Stimulated activated CD4-positive, alpha-beta T cell treated with anti-CD3 and anti-CD28 coated beads, Interleukin-1b, Interleukin-23, amount 100 ng/mL, for 24 hours (primary cell): ENCODE measurements around the gene ITM2C.

Source experiments
- DNase-seq, 4 experiments: peaks; one replicate each; pipeline ENCODE4 v3.0.0-alpha.2; 2020; ENCODE audit warnings: low read depth in 4 of 4, low spot score in 1 of 4

ITM2C gene

DNA sequence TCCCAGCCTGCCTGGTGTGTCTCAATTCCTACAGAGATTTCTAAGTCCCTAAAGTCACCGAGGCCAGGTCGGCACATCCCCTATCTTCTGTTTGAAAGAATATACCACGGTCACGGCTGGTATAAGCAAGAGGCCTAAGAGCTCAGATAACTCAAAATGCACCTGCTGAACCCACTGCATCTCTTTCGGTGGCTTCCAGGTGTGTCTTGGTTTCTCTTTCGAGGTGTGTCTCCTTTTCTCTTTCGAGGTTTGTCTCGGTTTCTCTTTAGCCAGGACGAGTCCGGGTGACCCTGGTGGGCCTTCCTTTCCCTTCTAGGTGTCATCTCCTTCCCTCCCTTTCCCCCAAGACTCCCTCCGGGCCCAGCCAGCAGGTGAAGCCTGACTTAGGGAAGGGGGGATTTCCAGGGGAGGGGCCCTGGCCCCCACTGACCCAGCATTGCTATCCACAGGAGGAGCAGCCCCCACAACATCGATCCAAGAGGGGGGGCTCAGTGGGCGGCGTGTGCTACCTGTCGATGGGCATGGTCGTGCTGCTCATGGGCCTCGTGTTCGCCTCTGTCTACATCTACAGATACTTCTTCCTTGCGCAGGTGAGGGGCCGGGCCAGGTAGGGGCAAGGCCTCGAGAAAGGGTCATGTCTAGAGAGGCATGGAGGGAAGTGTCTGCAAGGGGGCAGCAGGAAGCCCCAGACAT is 8.4 kb downstream of the ITM2C start:
- no peak for DNase-seq

DNA sequence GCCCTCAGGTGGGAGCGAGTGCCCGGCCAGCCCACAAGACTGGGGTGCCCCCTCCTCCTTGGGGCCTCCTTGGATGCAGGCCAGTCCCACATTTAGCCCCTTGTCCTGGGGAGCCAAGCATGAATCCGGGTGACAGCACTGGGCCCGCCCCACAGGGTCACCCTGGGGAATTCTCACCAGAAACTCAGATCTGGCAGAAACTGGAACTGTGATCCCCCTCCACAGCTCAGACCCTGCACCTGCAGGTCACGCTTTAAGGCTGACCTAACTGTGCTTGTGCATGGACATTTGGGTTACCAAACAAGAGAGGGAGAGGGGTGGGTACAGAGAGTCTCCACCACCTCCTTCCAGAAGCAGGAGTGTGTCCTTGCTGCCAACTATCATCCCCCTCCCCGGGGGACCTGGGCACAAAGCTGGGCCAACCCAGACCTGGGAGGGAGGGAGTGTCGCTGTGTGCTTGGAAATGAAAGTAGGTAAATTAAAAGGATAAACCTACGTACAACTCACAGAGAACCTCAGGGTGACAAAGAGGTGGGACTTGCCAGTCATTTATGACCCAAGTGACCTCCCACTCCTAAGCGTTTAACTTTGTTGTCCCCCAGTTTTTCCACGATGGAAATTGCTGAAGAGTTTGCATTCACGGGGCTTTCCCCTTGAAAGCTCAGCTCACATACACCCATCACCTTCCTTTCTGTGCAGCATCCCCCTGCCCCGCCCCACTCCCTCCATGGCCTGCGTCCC is 9.1 kb downstream of the ITM2C start:
- DNase-seq = no peak

DNA sequence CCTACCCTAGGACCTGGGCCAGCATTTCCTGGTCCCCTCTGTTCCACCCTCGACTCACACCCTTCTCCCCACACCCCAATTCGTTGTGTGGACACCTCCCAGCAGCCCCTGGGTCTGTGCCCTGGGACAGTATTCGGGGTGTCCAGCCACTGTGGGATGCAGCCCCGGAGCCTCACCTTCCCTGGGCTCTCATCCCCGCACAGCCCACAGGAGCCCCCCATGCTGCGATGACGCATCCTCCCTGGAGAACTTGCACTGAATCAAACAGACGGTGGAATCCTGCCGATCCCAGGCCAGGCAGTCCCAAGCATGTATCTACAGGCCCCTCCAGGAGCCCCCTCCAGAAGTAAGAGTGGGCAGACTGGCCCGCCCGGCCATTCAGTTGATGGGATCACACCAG is 9.7 kb downstream of the ITM2C start:
- DNase-seq = no peak

DNA sequence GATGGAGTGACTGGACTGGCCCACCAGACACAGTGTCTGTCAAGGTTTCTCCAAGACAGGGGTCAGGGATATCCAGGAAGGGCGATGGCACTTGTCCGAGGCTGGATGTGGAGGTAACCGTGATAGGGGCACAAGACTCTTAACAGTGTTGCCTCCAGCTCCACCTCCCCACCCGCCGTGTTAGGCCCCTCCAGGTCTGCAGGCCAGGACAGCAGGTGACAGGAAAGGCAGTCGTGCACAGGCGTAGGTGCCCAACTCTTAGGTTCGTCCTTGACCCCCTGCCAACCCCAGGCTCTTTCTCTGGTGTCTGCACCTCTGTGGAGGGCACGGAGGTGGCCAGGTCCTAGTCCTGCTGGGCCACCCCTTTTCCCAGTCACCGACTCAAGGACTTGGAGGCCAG is 10.1 kb downstream of the ITM2C start:
- no peak for DNase-seq

DNA sequence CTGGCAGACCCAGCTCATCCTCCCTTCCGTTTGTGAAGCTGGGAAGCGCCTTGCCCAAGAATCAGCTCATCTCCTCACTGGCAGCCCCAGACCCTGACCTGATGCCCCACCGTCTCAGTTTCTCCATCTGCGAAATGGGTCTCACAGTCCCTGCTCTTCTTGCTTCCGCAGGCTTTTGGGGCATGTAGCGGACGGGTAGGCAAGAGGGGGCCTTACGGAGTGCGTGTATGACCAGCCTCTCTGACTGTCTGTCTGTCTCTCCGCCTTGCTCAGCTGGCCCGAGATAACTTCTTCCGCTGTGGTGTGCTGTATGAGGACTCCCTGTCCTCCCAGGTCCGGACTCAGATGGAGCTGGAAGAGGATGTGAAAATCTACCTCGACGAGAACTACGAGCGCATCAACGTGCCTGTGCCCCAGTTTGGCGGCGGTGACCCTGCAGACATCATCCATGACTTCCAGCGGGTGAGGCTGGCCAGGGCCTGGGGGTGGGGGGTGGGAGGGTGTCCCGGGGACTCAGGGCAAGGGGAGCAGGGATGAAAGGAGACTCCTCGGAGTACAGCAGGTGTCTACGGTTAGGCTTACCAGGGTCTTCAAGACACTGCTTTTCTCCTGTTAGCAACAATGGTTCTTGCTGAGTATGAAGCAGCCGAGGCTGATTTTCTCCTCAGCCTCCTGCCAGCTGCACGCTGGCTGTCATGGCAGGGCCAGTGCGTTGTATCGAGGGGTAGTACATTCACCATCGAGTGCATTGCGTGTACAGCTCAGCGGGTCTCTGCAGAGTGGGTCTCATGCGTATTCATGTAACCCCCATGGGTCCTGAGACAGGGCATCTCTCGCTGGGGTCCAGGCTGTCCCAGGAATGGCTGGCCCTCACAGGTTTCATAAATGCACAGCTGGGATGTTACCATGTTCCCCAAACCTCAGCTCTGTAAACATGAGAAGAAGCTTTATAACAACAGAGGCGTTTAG is 10.9 kb downstream of the ITM2C start:
- DNase-seq = no peak

DNA sequence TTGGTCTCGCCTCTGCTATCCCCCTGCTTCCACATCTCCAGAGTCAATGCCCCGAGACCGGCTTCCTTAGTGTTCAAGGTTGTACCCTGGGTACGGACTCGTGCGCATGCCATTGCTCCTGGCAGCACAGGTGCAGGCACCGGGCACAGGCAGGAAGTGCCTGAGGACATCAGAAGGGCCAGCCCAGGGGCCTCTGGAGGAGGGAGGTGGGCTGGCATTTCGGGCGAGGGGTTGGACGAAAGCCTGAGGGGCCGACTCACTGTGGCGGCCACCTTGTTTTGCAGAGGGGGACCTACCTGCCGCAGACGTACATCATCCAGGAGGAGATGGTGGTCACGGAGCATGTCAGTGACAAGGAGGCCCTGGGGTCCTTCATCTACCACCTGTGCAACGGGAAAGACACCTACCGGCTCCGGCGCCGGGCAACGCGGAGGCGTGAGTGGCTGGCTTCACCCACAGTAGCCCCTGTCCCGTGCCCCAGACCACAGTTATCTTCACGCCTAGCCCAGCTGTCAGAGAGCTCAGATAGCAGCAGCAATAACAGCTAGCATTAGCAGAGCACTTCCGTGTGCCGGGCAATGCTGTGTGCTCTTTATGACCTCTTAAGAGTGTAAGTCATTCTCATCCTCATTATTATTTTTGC is 12.5 kb downstream of the ITM2C start:
- no peak for DNase-seq

DNA sequence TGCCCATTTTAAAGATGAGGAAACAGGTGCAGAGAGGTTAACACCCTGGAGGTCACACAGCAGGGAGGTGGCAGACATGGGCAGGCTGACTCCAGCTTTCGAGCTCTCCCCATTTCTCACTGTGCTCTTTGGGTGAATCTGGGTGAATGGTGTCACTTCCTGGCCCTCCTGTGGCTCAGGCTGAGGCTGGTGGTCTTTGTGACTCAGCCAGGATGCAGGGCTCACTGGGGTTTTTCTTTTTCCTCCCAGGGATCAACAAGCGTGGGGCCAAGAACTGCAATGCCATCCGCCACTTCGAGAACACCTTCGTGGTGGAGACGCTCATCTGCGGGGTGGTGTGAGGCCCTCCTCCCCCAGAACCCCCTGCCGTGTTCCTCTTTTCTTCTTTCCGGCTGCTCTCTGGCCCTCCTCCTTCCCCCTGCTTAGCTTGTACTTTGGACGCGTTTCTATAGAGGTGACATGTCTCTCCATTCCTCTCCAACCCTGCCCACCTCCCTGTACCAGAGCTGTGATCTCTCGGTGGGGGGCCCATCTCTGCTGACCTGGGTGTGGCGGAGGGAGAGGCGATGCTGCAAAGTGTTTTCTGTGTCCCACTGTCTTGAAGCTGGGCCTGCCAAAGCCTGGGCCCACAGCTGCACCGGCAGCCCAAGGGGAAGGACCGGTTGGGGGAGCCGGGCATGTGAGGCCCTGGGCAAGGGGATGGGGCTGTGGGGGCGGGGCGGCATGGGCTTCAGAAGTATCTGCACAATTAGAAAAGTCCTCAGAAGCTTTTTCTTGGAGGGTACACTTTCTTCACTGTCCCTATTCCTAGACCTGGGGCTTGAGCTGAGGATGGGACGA is 13.2 kb downstream of the ITM2C start:
- no peak for DNase-seq

DNA sequence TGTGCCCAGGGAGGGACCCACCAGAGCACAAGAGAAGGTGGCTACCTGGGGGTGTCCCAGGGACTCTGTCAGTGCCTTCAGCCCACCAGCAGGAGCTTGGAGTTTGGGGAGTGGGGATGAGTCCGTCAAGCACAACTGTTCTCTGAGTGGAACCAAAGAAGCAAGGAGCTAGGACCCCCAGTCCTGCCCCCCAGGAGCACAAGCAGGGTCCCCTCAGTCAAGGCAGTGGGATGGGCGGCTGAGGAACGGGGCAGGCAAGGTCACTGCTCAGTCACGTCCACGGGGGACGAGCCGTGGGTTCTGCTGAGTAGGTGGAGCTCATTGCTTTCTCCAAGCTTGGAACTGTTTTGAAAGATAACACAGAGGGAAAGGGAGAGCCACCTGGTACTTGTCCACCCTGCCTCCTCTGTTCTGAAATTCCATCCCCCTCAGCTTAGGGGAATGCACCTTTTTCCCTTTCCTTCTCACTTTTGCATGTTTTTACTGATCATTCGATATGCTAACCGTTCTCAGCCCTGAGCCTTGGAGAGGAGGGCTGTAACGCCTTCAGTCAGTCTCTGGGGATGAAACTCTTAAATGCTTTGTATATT is 14.0 kb downstream of the ITM2C start:
- no peak for DNase-seq

DNA sequence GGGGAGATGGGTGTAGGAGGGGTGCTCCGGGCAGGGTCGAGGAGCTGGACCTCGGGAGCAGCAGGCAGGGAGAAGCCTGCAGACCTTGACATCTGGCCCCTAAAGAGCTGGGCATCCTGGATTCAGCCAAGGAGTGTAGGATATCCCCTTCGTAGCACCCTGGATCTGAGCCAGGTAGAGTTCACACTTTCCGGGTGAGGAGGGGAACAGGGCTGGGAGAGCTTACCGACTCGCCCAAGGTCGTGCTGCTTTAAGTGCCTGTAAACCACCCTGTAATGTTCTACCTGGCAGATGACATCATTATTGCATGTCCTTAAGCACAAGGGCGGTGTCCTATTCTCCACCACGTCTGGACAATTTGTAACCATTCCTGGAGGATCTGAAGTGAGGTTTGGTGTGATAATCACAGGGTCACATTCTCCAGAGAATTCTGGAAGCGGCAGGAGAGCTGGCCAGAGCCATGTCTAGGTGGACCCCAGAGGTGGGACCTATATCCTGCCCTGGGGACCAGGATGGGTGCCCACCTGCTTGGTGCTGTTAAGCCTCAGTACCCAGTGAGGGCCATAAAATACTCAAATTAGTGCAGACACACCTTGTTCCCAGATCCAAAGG is 14.6 kb downstream of the ITM2C start:
- DNase-seq = no peak

DNA sequence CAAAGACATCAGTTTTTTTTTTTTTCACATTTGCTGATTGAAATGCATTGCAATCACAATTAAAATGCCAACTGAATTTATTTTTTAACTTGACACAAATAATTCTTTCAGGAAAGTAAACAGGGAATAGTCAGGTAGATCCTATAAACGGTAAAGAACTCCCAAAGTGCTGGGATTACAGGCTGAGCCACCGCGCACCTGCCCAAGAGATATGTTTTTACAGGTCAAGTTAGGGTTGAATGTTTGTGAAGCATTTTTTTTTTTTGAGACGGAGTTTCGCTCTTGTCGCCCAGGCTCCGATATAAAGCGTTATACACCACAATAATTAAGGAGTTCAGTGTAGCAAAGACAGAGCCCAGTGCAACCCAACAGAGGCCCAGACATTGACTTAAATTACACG is 15.1 kb downstream of the ITM2C start:
- DNase-seq = no peak

DNA sequence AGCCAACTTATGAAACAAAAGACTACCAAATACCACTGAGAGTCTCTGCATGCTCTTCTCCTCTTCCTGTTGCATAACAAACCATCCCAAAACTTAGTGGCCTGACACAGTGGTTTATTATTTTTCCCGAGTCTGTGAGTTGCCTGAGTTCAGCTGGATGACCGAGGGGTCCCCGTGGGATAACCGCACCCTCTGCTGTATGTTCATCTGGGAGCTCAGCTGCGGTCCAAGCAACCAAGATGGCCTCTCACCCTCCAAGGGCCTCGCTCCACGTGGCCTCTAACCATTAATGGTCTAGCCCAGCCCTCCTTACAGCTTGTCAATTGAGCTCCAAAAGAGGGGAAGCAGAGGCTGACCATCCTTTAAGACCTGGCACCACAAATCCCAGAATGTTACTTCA is 17.1 kb downstream of the ITM2C start:
- DNase-seq = no peak

DNA sequence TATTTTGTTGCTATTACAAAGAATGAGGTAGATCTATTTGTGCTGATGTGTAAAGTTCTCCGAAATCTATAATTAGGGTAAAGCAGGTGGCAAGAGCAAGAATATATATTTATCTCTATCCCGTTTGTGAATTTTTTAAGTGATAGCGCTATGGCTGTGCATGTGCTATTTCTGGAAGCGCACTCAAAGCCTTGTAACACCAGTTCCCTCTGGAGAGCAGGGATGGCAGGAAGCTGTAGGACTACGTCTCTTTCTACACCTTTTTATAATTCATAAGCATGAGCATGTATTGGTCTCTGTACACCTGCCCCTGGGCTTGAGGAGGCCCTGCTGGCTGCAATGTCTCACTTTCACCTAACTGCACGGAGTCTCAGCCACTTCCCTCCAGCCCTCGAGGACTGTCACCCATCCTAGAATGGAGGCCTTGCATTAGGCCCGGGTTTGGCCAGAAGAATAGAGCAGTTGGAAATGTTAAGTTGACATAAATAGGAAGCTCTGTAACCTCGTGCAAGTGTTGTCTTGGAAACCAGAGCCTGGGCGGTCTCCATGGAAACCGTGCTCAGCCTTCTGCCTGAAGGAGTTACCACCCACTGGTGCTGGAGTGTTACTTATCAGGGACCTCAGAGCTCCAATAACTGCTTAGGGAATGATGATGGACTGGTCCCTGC is 20.9 kb downstream of the ITM2C start:
- DNase-seq = no peak

DNA sequence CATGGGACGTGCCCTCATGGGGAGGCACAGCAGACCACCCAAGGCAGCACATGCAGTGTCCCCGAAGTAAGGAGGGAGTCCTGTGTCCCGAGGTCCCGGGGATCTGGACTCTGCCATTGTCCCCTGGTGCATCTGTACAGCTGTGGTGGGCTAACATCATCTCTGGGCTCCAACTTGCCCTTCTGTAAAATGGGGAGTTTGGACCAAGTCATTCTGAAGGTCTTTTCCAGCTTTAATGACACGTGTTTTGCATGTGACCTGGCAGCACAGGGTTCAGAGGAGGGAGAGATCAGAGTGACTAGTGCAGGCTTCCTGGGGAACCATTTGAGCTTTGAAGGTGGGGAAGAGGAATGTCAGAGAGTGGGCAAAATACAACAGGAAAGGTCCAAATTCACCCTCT is 21.5 kb downstream of the ITM2C start:
- no peak for DNase-seq

DNA sequence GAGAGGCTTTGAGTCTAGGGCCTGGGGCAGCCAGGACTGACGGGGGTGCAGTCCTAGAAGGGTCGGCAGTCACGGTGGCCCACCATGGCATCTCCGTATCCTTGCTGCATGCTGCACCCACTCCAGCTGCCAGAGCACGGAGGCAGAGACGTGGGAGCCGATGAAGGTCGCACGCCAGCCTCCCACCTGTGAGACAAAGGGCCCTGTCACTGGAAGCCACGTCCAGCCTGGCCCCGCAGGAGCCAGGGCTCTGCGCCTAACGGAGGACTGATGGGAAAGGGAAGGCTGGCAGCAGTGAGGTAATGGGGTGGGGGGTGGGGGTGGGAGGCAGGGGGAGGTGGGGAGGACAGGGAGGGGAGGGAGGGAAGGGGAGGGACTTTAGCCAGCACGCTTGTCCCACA is 21.9 kb downstream of the ITM2C start:
- no peak for DNase-seq

DNA sequence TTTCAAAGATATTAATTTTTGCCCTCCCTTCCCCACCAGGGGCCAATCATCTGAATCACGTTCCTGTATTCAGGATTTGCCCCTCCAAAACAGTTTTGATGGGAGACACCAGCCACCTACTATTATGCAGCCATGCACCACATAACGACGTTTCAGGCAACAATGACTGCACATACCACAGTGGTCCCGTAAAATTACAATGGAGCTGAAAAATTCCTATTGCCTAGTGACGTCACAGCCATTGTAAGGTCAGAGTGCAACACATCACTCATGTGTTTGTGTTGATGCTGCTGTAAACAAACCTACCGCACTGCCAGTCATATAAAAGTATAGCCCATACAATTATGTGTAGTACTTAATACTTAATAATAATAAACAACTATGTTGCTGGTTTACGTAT is 22.6 kb downstream of the ITM2C start:
- DNase-seq = no peak

DNA sequence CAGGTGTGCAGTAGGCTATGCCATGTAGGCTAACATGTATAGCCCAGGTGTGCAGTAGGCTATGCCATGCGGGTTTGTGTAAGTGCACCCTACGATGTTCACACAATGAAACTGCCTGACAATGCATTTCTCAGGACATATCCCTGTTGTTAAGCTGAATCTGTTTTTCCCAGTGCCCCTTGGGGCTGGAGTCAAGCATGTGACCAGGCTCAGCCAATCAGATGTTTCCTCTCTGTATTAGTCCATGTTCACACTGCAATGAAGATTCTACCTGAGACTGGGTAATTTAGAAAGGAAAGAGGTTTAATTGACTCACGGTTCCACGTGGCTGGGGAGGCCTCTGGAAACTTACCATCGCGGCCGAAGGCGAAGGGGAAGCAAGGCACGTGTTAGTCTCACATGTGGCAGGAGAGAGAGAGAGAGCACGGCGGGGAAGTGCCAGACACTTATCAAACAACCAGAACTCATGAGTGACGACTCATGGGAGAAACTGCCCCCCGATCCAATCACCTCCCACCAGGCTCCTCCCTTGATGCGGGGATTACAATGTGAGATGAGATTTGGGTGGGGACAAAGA is 24.2 kb downstream of the ITM2C start:
- DNase-seq = no peak

DNA sequence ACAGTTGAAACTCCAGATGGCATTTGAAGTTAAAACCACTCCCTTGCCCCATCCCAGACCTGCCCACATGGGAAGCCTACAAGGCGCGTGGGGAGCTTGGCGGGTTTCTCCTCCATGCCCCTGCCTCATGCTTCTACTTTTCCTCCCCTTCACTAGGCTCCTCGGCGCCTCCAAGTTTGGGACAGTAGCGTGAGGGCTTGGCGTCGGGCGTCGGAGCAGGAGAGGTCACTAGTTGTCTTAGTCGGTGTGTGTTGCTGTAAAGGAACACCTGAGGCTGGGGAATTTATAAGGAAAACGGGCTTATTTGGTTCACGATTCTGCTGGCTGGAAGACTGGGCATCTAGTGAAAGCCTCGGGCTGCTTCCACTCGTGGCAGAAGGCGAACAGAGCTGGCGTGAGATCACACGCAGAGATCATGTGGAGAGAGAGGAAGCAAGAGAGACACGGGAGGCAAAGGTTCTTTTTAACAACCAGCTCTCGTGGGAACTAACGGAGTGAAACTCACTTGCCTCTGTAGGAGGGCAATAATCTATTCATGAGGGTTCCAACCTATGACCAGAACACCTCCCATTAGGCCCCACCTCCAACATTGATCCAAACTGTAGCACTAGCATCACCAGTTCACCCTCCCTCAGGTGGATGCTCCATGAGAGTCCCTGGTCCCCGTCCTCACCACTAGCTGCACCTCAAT is 25.3 kb downstream of the ITM2C start:
- no peak for DNase-seq

DNA sequence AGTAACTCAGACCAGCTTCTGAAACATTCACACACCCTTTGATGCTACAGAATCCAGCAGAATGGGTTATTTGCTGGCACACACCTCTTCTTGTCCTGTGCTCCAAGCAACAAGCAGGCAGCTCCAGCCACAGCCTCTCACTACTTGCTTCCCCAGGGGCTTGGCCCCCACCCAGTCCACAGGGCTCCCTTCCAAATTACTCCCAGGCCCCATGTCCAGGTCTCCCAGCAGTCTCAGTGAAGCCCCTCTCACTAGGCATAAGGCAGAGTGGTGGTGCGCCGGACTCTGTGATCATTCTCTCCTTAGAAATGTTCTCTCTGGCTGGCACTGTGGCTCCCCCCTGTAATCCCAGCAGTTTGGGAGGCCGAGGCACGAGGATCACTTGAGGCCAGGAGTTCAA is 25.9 kb downstream of the ITM2C start:
- DNase-seq = no peak
